Hepatocyte (in vitro differentiated cells): ENCODE data around the gene FSTL1.

Experiments
- CTCF ChIP-seq: fragments of 200-600 bp; sonication (generic); IDR thresholded peaks from 2 replicates; pipeline ENCODE4 v1.5.1; 2016; ENCODE audit warnings: antibody characterized with exemption, mild to moderate bottlenecking; ENCODE audit not compliant: poor library complexity
- EZH2phosphoT487 ChIP-seq: fragments of 200-600 bp; sonication (generic); IDR thresholded peaks from one replicate; pipeline ENCODE4 v1.6.1; 2018; ENCODE audit warnings: antibody characterized with exemption, mild to moderate bottlenecking, low read depth, moderate library complexity; ENCODE audit not compliant: unreplicated experiment, severe bottlenecking

GRCh38 chr3:120471643-120472042, 20.9 kb upstream of the FSTL1 start:
- TF ChIP-seq CTCF (no peak), EZH2phosphoT487 (no peak)
